HEK293 (cell line): ENCODE data around the gene DAZAP1.
A peak's percentile ranks its signal among the peaks of the same experiment; 100 is the strongest.

Source experiments
- AEBP2 ChIP-seq: fragments of 450-650 bp; formaldehyde crosslinking; IDR thresholded peaks from 2 replicates; pipeline ENCODE4 v1.5.1; 2016; ENCODE audit warnings: missing biosample characterization, missing genetic modification characterization, borderline replicate concordance
- KLF7 ChIP-seq: fragments of 450-650 bp; formaldehyde crosslinking; IDR thresholded peaks from 2 replicates; pipeline ENCODE4 v1.5.1; 2016; ENCODE audit warnings: missing biosample characterization, missing genetic modification characterization, borderline replicate concordance
- SP7 ChIP-seq: fragments of 450-650 bp; formaldehyde crosslinking; IDR thresholded peaks from 2 replicates; pipeline ENCODE4 v1.5.1; 2016; ENCODE audit warnings: missing biosample characterization, missing genetic modification characterization
- YY1 ChIP-seq: fragments of 450-650 bp; formaldehyde crosslinking; IDR thresholded peaks from 2 replicates; pipeline ENCODE4 v1.5.1; 2018; ENCODE audit warnings: missing biosample characterization, missing genetic modification characterization
- ZBTB48 ChIP-seq: fragments of 450-650 bp; formaldehyde crosslinking; IDR thresholded peaks from 2 replicates; pipeline ENCODE4 v1.5.1; 2016; ENCODE audit warnings: missing biosample characterization, missing genetic modification characterization
- ZNF174 ChIP-seq: fragments of 450-650 bp; formaldehyde crosslinking; IDR thresholded peaks from 2 replicates; pipeline ENCODE4 v1.5.0; 2017; ENCODE audit warnings: missing biosample characterization, mild to moderate bottlenecking, missing genetic modification characterization
- ZNF18 ChIP-seq: fragments of 450-650 bp; formaldehyde crosslinking; IDR thresholded peaks from 2 replicates; pipeline ENCODE4 v1.5.1; 2016; ENCODE audit warnings: missing biosample characterization, missing genetic modification characterization
- ZNF214 ChIP-seq: fragments of 450-650 bp; formaldehyde crosslinking; IDR thresholded peaks from 2 replicates; pipeline ENCODE4 v1.5.1; 2017; ENCODE audit warnings: missing biosample characterization, mild to moderate bottlenecking, missing genetic modification characterization, borderline replicate concordance
- ZNF221 ChIP-seq: fragments of 450-650 bp; formaldehyde crosslinking; IDR thresholded peaks from 2 replicates; pipeline ENCODE4 v1.5.1; 2017; ENCODE audit warnings: missing biosample characterization, missing genetic modification characterization, borderline replicate concordance
- ZNF23 ChIP-seq: fragments of 450-650 bp; formaldehyde crosslinking; IDR thresholded peaks from 2 replicates; pipeline ENCODE4 v1.5.1; 2016; ENCODE audit warnings: missing biosample characterization, missing genetic modification characterization, borderline replicate concordance
- ZNF302 ChIP-seq: fragments of 450-650 bp; formaldehyde crosslinking; IDR thresholded peaks from 2 replicates; pipeline ENCODE4 v1.5.1; 2016; ENCODE audit warnings: missing biosample characterization, missing genetic modification characterization, low read depth
- ZNF335 ChIP-seq: fragments of 450-650 bp; formaldehyde crosslinking; conservative IDR thresholded peaks from 2 replicates; pipeline ENCODE4 v1.5.1; 2016; ENCODE audit warnings: missing biosample characterization, missing genetic modification characterization
- ZNF37A ChIP-seq: fragments of 450-650 bp; IDR thresholded peaks from 2 replicates; pipeline ENCODE4 v1.5.1; 2018; ENCODE audit warnings: missing biosample characterization, missing genetic modification characterization
- ZNF416 ChIP-seq: fragments of 450-650 bp; formaldehyde crosslinking; IDR thresholded peaks from 2 replicates; pipeline ENCODE4 v1.5.1; 2016; ENCODE audit warnings: missing biosample characterization, missing genetic modification characterization
- ZNF449 ChIP-seq: fragments of 450-650 bp; formaldehyde crosslinking; IDR thresholded peaks from 2 replicates; pipeline ENCODE4 v1.5.1; 2017; ENCODE audit warnings: missing biosample characterization, mild to moderate bottlenecking, missing genetic modification characterization, moderate library complexity
- ZNF518A ChIP-seq: fragments of 450-650 bp; formaldehyde crosslinking; conservative IDR thresholded peaks from 2 replicates; pipeline ENCODE4 v1.5.1; 2016; ENCODE audit warnings: low read depth, missing biosample characterization, missing genetic modification characterization
- ZNF529 ChIP-seq: fragments of 450-650 bp; formaldehyde crosslinking; IDR thresholded peaks from 2 replicates; pipeline ENCODE4 v1.5.1; 2017; ENCODE audit warnings: missing genetic modification characterization, missing biosample characterization; ENCODE audit not compliant: insufficient replicate concordance
- ZNF585B ChIP-seq: fragments of 450-650 bp; formaldehyde crosslinking; IDR thresholded peaks from 2 replicates; pipeline ENCODE4 v1.5.1; 2016; ENCODE audit warnings: missing biosample characterization, missing genetic modification characterization
- ZNF791 ChIP-seq: fragments of 450-650 bp; formaldehyde crosslinking; IDR thresholded peaks from 2 replicates; pipeline ENCODE4 v1.5.1; 2016; ENCODE audit warnings: missing biosample characterization, missing genetic modification characterization
- ZNF830 ChIP-seq: fragments of 450-650 bp; IDR thresholded peaks from 2 replicates; pipeline ENCODE4 v1.5.0; 2018; ENCODE audit warnings: missing biosample characterization, missing genetic modification characterization, low read depth, mild to moderate bottlenecking, moderate library complexity
- ZNF837 ChIP-seq: fragments of 450-650 bp; formaldehyde crosslinking; IDR thresholded peaks from 2 replicates; pipeline ENCODE4 v1.5.1; 2016; ENCODE audit warnings: missing biosample characterization, missing genetic modification characterization
- ZSCAN16 ChIP-seq: fragments of 450-650 bp; formaldehyde crosslinking; IDR thresholded peaks from 2 replicates; pipeline ENCODE4 v1.5.1; 2016; ENCODE audit warnings: missing biosample characterization, missing genetic modification characterization
- TF ChIP-seq, protein P1 (sequence below): fragments of 450-650 bp; formaldehyde crosslinking; IDR thresholded peaks from 2 replicates; pipeline ENCODE4 v1.5.1; 2017; ENCODE audit warnings: missing biosample characterization, missing genetic modification characterization
- TF ChIP-seq, protein P2 (sequence below): fragments of 450-650 bp; formaldehyde crosslinking; IDR thresholded peaks from 2 replicates; pipeline ENCODE4 v1.5.1; 2016; ENCODE audit warnings: missing biosample characterization, missing genetic modification characterization

The DAZAP1 gene

GRCh38 chr19:1406774-1407527, 435 bp upstream of the DAZAP1 start (continued):
- TF ChIP-seq AEBP2 (tag by site-specific recombination) = no peak
- no peak for TF ChIP-seq ZNF791 (tag by site-specific recombination)
- TF ChIP-seq ZNF518A (tag by site-specific recombination) = no peak
- no peak for TF ChIP-seq ZNF302
- no peak for TF ChIP-seq ZSCAN16 (tag by site-specific recombination)
- no peak for TF ChIP-seq ZNF214 (tag by site-specific recombination)
- no peak for TF ChIP-seq YY1 (tag by site-specific recombination)
- TF ChIP-seq ZNF416 = no peak
- TF ChIP-seq, protein P1, sequence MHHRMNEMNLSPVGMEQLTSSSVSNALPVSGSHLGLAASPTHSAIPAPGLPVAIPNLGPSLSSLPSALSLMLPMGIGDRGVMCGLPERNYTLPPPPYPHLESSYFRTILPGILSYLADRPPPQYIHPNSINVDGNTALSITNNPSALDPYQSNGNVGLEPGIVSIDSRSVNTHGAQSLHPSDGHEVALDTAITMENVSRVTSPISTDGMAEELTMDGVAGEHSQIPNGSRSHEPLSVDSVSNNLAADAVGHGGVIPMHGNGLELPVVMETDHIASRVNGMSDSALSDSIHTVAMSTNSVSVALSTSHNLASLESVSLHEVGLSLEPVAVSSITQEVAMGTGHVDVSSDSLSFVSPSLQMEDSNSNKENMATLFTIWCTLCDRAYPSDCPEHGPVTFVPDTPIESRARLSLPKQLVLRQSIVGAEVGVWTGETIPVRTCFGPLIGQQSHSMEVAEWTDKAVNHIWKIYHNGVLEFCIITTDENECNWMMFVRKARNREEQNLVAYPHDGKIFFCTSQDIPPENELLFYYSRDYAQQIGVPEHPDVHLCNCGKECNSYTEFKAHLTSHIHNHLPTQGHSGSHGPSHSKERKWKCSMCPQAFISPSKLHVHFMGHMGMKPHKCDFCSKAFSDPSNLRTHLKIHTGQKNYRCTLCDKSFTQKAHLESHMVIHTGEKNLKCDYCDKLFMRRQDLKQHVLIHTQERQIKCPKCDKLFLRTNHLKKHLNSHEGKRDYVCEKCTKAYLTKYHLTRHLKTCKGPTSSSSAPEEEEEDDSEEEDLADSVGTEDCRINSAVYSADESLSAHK (tag by site-specific recombination) = 0 out of 2 replicates have a peak, but pooled peaks have one; percentile 25
- no peak for TF ChIP-seq ZNF830 (tag by site-specific recombination)
- no peak for TF ChIP-seq ZBTB48 (tag by site-specific recombination)
- TF ChIP-seq ZNF174 (tag by site-specific recombination) = no peak
- TF ChIP-seq ZNF585B (tag by site-specific recombination) = no peak
- no peak for TF ChIP-seq ZNF529 (tag by site-specific recombination)
- TF ChIP-seq ZNF449 = peak; percentile 44; the same call in 1 of the 2 replicates
- TF ChIP-seq ZNF335 (tag by site-specific recombination) = peak; percentile 69
- TF ChIP-seq ZNF37A (tag by site-specific recombination) = no peak
- no peak for TF ChIP-seq ZNF221 (tag by site-specific recombination)
- TF ChIP-seq ZNF837 (tag by site-specific recombination) = no peak
- no peak for TF ChIP-seq ZNF18
- peak; percentile 78 for TF ChIP-seq SP7 (tag by site-specific recombination)
- TF ChIP-seq ZNF23 (tag by site-specific recombination) = no peak
- TF ChIP-seq KLF7 (tag by site-specific recombination) = peak; percentile 12; the same call in 1 of the 2 replicates
- TF ChIP-seq, protein P2, sequence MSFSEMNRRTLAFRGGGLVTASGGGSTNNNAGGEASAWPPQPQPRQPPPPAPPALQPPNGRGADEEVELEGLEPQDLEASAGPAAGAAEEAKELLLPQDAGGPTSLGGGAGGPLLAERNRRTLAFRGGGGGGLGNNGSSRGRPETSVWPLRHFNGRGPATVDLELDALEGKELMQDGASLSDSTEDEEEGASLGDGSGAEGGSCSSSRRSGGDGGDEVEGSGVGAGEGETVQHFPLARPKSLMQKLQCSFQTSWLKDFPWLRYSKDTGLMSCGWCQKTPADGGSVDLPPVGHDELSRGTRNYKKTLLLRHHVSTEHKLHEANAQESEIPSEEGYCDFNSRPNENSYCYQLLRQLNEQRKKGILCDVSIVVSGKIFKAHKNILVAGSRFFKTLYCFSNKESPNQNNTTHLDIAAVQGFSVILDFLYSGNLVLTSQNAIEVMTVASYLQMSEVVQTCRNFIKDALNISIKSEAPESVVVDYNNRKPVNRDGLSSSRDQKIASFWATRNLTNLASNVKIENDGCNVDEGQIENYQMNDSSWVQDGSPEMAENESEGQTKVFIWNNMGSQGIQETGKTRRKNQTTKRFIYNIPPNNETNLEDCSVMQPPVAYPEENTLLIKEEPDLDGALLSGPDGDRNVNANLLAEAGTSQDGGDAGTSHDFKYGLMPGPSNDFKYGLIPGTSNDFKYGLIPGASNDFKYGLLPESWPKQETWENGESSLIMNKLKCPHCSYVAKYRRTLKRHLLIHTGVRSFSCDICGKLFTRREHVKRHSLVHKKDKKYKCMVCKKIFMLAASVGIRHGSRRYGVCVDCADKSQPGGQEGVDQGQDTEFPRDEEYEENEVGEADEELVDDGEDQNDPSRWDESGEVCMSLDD (tag by site-specific recombination) = peak; percentile 87
